ENCODE measurements around the gene AUTS2.

DNA sequence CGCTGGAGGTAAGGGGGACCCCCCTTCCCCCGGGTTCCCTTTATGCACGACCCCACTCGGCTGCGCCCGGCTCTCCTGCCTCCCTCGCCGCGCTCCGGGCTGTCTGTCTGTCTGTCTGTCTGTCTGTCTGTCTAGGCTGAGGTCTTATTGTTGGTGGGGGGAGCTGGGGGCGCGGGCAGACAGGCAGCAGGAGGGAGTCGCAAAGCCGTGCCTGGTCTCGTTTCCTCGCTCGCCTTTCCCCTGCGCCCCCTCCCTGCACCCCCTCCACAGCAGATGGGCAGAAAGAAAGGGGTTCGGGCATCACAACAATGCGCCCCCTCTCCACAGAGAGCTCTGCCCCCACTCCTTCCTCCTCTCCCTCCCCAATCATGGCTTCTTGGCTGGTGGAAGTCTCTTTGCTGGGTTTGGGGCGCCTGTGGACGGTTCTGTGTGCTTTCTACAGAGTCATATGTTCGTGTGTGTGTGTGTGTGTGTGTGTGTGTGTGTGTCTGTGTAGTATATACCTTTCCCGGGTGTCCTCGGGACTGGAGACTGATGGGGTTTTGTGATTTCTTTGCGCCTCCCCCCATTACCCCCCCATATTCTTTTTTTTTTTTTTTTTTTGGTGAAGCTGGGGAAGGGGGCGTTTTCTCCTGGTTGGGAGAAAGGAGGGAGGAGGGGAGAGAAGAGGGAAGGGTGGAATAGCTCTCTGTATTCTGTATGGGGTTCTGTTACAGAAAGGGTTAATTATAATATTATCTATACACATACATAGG is 1.9 kb downstream of the AUTS2 start:
- TF ChIP-seq, protein P1, sequence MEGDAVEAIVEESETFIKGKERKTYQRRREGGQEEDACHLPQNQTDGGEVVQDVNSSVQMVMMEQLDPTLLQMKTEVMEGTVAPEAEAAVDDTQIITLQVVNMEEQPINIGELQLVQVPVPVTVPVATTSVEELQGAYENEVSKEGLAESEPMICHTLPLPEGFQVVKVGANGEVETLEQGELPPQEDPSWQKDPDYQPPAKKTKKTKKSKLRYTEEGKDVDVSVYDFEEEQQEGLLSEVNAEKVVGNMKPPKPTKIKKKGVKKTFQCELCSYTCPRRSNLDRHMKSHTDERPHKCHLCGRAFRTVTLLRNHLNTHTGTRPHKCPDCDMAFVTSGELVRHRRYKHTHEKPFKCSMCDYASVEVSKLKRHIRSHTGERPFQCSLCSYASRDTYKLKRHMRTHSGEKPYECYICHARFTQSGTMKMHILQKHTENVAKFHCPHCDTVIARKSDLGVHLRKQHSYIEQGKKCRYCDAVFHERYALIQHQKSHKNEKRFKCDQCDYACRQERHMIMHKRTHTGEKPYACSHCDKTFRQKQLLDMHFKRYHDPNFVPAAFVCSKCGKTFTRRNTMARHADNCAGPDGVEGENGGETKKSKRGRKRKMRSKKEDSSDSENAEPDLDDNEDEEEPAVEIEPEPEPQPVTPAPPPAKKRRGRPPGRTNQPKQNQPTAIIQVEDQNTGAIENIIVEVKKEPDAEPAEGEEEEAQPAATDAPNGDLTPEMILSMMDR (IDR thresholded peaks at IDR 0.05) = no peak
- TF ChIP-seq POLR2A (IDR thresholded peaks at IDR 0.05) (no peak), POLR2AphosphoS5 (IDR thresholded peaks at IDR 0.05; ENCODE audit: insufficient read depth in 1 of 2, low read depth in 1 of 2) (no peak)

All from vagina (tissue), 2 donors.